Spinal cord (tissue), 10 donors: ENCODE data around the gene SPSB1. TPM values are rescaled to one million over a fixed set of nuclear protein-coding genes. Genes with fewer than 3 reads are reported as not detected.

Experiments used
- DNase-seq, 6 donors: peaks; one replicate each; pipeline versions ENCODE4 v3.0.0 to v3.0.0-alpha.2; 2013 to 2015; ENCODE audit warnings: low spot score in 6 of 6, low read depth in 4 of 6
- H3K27ac ChIP-seq: one replicate; pipeline ENCODE4 v1.5.1; 2013; ENCODE audit warnings: low read depth, low read length, control low read depth
- H3K27me3 ChIP-seq: one replicate; pipeline ENCODE4 v1.6.1; 2013; ENCODE audit warnings: low read length; ENCODE audit not compliant: control insufficient read depth, insufficient read depth
- H3K36me3 ChIP-seq: one replicate; pipeline ENCODE4 v1.6.1; 2013; ENCODE audit warnings: low read length; ENCODE audit not compliant: control insufficient read depth, insufficient read depth
- H3K4me1 ChIP-seq: one replicate; pipeline ENCODE4 v1.6.1; 2013; ENCODE audit warnings: low read length; ENCODE audit not compliant: control insufficient read depth, insufficient read depth
- H3K4me3 ChIP-seq: one replicate; pipeline ENCODE4 v1.5.1; 2013; ENCODE audit warnings: low read depth, low read length, control low read depth
- H3K9me3 ChIP-seq: one replicate; pipeline ENCODE4 v1.6.1; 2013; ENCODE audit warnings: low read length; ENCODE audit not compliant: control insufficient read depth, insufficient read depth
- WGBS: methylation state at CpG from one replicate; pipeline ENCODE4 v1.1.5; 2013; ENCODE audit warnings: missing lambda C conversion rate; ENCODE audit not compliant: insufficient coverage; 5-methylcytosine and 5-hydroxymethylcytosine counted together
- polyA plus RNA-seq, 2 donors: library from polyadenylated mRNA; unstranded; fragments of 120-200 nt; gene quantifications; one replicate each; pipeline ENCODE4 v1.2.1, GENCODE V29; 2013; ENCODE audit not compliant: insufficient read length in 2 of 2
- total RNA-seq, 2 donors: library from RNA; depleted of rRNA in 1 of 2; stranded (reverse); fragments of 120-200 nt in 1 of 2; fragments of >200 nt in 1 of 2; gene quantifications; one replicate each; pipeline versions ENCODE4 v1.2.3 to v1.2.4, GENCODE V29; 2013 to 2014
- donor health status: healthy.

Gene SPSB1
- total and polyA plus RNA-seq, 4 donors = 6.9 to 17.4 (median 12.8) TPM

- Histone ChIP-seq H3K4me1 (peaks cover 13% of the 10 kb centered on the region), H3K27ac (no peak overlapping the region), H3K27me3 (no peaks in the 10 kb centered on the region), H3K36me3 (no peaks in the 10 kb centered on the region), H3K4me3 (no peak overlapping the region), H3K9me3 (no peaks in the 10 kb centered on the region)
- whole genome bisulfite sequencing = 96% methylated on average over 6 of the region's 6 CpGs
- no peak for DNase-seq
Measured at GRCh38 chr1:9391620-9392019, 98.9 kb downstream of the SPSB1 start.

GRCh38 chr1:9394010-9394409 is 101.3 kb downstream of the SPSB1 start:
- Histone ChIP-seq H3K4me1 (peaks cover 9% of the 10 kb centered on the region), H3K4me3 (no peak overlapping the region), H3K27ac (no peak overlapping the region), H3K27me3 (no peaks in the 10 kb centered on the region), H3K36me3 (no peaks in the 10 kb centered on the region), H3K9me3 (no peaks in the 10 kb centered on the region)
- 67% methylated on average over 3 of the region's 6 CpGs for WGBS
- DNase-seq = no peak

- H3K27me3 ChIP-seq = no peaks in the 10 kb centered on the region
- H3K36me3 ChIP-seq = no peaks in the 10 kb centered on the region
- peaks cover 17% of the 10 kb centered on the region for H3K4me1 ChIP-seq
- H3K9me3 ChIP-seq = no peaks in the 10 kb centered on the region
- no peak overlapping the region for H3K27ac ChIP-seq
- WGBS = 88% methylated on average over 7 of the region's 7 CpGs
- no peak overlapping the region for H3K4me3 ChIP-seq
- no peak for DNase-seq
Measured at GRCh38 chr1:9395018-9395417, 102.3 kb downstream of the SPSB1 start.

GRCh38 chr1:9397047-9397446 is 104.4 kb downstream of the SPSB1 start:
- Histone ChIP-seq H3K27me3 (no peaks in the 10 kb centered on the region), H3K36me3 (no peaks in the 10 kb centered on the region), H3K4me3 (no peak overlapping the region), H3K4me1 (peaks cover 35% of the 10 kb centered on the region), H3K9me3 (no peaks in the 10 kb centered on the region), H3K27ac (no peak overlapping the region)
- WGBS = 89% methylated on average over 5 of the region's 6 CpGs
- no peak for DNase-seq

GRCh38 chr1:9397997-9398526 is 105.4 kb downstream of the SPSB1 start:
- no peak overlapping the region for H3K27ac ChIP-seq
- H3K36me3 ChIP-seq = no peaks in the 10 kb centered on the region
- H3K4me1 ChIP-seq = peaks cover 37% of the 10 kb centered on the region
- no peaks in the 10 kb centered on the region for H3K27me3 ChIP-seq
- WGBS = 61% methylated on average over 10 of the region's 13 CpGs
- no peak for DNase-seq
- no peaks in the 10 kb centered on the region for H3K9me3 ChIP-seq
- H3K4me3 ChIP-seq = no peak overlapping the region

GRCh38 chr1:9399510-9400424 is 107.1 kb downstream of the SPSB1 start:
- H3K36me3 ChIP-seq = no peaks in the 10 kb centered on the region
- H3K4me3 ChIP-seq = no peak overlapping the region
- peak overlapping the region; percentile 47 for H3K27ac ChIP-seq
- H3K9me3 ChIP-seq = no peaks in the 10 kb centered on the region
- H3K27me3 ChIP-seq = no peaks in the 10 kb centered on the region
- DNase-seq = peak in 2 of 6 donors; percentile 22 to 52
- H3K4me1 ChIP-seq = peaks cover 37% of the 10 kb centered on the region
- 48% methylated on average over 21 of the region's 21 CpGs for WGBS

- WGBS = 57% methylated on average over 11 of the region's 13 CpGs
- DNase-seq = peak in 1 of 6 donors; percentile 38
- no peaks in the 10 kb centered on the region for H3K9me3 ChIP-seq
- H3K4me1 ChIP-seq = peaks cover 37% of the 10 kb centered on the region
- no peak overlapping the region for H3K27ac ChIP-seq
- H3K27me3 ChIP-seq = no peaks in the 10 kb centered on the region
- no peaks in the 10 kb centered on the region for H3K36me3 ChIP-seq
- no peak overlapping the region for H3K4me3 ChIP-seq
Measured at GRCh38 chr1:9400425-9401079, 107.9 kb downstream of the SPSB1 start.

GRCh38 chr1:9401080-9401453 is 108.4 kb downstream of the SPSB1 start:
- 81% methylated on average over 11 of the region's 15 CpGs for WGBS
- no peak for DNase-seq
- peaks cover 37% of the 10 kb centered on the region for H3K4me1 ChIP-seq
- no peaks in the 10 kb centered on the region for H3K27me3 ChIP-seq
- H3K36me3 ChIP-seq = no peaks in the 10 kb centered on the region
- no peak overlapping the region for H3K27ac ChIP-seq
- H3K9me3 ChIP-seq = no peaks in the 10 kb centered on the region
- H3K4me3 ChIP-seq = no peak overlapping the region

- H3K27me3 ChIP-seq = no peaks in the 10 kb centered on the region
- no peaks in the 10 kb centered on the region for H3K36me3 ChIP-seq
- no peaks in the 10 kb centered on the region for H3K9me3 ChIP-seq
- peaks cover 37% of the 10 kb centered on the region for H3K4me1 ChIP-seq
- H3K4me3 ChIP-seq = no peak overlapping the region
- H3K27ac ChIP-seq = no peak overlapping the region
- DNase-seq = no peak
- WGBS = 83% methylated on average over 4 of the region's 7 CpGs
Measured at GRCh38 chr1:9402256-9402616, 109.5 kb downstream of the SPSB1 start.
